GM13977 (cell line): ENCODE measurements around the gene ERN1.

Source experiments
- DNase-seq: peaks from one replicate; pipeline ENCODE4 v3.0.0; 2012; ENCODE audit warnings: low spot score
- in situ Hi-C: fragments of 300-500 bp; cut with MboI; formaldehyde crosslinking; loops from one replicate; pipeline ENCODE4 v1.12.0; 2022; ENCODE audit warnings: low sequenced_read_pairs, low pct_unique_long_range_greater_than_20kb, mixed read lengths, inconsistent platforms; ENCODE audit not compliant: unreplicated experiment
- TF ChIP-seq, protein P1 (sequence below): IDR thresholded peaks from 2 replicates; pipeline ENCODE4 v1.5.1; 2012; ENCODE audit warnings: mild to moderate bottlenecking, control low read depth; ENCODE audit not compliant: insufficient read depth; ENCODE audit errors: extremely low read depth, missing control alignments

ERN1 gene

DNA sequence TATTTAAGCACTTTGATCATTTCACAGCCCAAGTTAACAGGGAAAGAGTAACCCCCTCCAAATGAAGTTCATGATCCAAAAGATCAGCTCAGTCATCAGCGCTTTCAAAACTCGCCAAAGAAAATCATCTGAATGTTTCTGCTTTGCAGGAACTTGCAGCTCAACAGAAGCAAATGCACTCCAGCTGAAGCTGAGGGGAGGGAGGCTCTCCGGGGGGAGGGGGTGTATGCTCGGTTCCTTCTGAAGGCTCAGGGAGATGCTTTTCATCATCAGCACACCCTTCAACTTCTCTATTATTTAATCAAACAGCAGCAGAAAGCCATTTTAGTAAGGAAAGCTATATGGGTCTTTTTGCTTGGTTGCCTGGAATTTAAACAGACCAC lies 24.4 kb upstream of the ERN1 start:
- DNase-seq: no peak
- TF ChIP-seq, protein P1, sequence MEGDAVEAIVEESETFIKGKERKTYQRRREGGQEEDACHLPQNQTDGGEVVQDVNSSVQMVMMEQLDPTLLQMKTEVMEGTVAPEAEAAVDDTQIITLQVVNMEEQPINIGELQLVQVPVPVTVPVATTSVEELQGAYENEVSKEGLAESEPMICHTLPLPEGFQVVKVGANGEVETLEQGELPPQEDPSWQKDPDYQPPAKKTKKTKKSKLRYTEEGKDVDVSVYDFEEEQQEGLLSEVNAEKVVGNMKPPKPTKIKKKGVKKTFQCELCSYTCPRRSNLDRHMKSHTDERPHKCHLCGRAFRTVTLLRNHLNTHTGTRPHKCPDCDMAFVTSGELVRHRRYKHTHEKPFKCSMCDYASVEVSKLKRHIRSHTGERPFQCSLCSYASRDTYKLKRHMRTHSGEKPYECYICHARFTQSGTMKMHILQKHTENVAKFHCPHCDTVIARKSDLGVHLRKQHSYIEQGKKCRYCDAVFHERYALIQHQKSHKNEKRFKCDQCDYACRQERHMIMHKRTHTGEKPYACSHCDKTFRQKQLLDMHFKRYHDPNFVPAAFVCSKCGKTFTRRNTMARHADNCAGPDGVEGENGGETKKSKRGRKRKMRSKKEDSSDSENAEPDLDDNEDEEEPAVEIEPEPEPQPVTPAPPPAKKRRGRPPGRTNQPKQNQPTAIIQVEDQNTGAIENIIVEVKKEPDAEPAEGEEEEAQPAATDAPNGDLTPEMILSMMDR: no peak
- in situ Hi-C loops: loop anchor here (10.0 kb wide), 1 partner anchor 130 kb away; no protein-coding TSS in a partner anchor

DNA sequence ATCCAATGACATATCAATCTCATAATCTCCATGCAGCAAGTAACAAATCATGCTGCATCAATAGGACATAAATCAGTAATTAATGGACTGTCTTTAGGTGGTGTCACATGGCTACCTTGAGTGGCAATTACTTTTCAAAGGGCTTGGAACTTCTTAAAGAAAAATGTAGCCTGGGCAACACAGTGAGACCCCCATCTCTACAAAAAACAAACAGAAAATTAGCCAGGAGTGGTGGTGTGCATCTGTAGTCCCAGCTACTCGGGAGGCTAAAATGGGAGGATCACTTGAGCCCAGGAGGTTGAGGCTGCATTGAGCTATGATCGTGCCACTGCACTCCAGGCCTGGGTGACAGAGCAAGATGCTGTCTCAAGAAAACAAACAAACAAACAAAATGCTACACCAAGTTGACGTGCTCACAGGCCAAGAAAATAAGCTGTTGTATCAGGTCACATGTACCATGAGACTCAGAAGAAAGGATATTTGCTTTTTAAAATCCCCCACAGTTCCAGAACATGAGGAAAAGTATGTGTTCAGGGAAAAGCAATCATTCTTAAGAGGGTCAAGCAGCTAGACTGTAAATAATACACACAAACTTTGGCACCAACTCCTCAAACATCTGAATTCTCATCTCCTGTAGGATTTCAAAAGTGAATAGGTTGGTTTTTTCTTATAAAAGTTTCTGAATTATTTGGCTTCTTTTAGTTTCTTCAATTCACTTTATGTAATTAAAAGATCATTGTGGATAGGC lies 23.8 kb upstream of the ERN1 start:
- TF ChIP-seq, protein P1: no peak
- in situ Hi-C loops: loop anchor here (10.0 kb wide), 1 partner anchor 131 kb away; no protein-coding TSS in a partner anchor
- no peak for DNase-seq

DNA sequence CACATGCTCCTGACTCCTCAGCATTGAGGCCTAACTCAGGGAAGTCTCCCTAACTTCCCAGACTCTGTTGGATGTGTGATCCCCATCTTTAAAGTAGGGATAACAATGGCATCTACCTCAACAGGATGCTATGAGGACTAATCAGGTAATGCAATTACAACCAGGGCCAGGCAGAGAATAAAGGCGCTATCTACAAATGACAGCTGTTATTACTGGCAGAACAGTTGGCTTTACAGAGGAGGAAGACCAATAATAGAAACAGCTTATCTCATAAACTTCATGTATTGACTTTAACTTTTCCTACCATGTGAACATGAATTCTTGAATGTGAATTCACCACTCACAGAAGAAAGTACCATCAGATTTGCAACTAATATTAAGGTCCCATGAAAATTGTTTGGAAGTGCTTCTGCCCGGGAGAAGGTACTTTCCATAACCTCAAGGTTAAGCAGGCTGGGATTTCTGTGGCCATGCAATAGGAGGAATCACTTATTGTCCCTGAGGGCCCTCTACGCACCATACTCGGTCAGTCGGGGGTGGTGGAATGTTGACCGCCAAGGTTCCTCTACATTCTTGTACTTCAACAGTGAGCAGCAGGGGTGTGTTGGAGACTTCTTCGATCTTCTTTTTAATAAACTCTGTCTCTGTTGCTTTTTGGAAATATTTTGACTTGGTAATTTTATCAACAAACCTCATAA lies 22.6 kb upstream of the ERN1 start:
- in situ Hi-C loops: loop anchor here (10.0 kb wide), 1 partner anchor 132 kb away; no protein-coding TSS in a partner anchor
- TF ChIP-seq, protein P1: no peak
- no peak for DNase-seq

DNA sequence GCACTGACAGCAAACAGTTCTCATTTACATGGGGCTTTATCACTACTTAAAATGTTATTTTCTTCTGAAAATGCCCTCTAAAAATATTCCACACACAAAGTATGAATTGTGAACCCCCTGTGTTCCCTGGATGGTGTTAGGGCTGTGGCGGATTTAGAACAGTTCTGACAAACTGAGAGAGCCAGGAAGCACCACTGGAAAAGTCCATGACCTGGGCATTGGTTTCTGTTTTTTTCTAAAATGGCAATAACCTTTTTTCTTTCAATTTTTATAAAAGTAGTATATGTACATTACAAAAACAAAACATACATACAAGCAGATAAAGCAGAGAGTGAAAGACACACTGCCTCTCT lies 21.0 kb upstream of the ERN1 start:
- TF ChIP-seq, protein P1: no peak
- in situ Hi-C loops: loop anchor here (10.0 kb wide), 1 partner anchor 134 kb away; no protein-coding TSS in a partner anchor
- no peak for DNase-seq

DNA sequence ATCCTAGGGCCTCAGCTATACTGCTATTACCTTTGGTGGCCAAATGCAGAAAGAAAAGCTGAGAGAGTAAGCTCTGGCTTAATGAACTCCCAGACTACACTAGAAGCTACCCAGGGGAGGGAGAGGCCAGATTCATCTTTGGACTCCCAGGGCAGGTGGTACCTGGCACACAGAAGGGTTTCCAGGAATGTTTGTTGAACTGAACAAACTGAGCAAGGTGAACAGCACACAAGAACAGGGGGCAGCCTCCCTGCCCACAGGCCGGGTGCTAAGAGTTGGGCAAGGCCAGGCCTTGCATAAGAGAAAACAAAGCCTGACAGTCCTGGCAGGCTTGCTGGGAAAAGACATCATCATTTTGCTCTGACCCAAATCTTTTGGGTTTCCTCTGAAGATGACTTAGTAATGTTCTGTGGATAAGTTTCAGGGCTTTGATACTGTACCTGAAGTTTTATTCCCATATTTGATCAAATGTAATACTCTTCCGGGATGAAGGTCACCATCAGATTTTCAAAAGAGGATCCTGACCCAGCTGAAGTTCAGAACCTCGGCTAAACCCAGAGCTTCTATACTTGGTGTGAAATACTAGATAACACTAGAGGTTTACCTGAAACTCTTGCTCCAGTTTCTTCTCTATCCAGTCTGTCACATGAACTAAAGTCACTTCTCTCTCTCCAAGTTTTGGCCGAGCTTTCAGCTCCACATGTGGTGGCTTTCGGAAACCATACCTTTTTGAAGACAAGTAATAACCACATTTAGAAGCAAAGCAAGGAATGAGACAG lies 20.5 kb upstream of the ERN1 start:
- TF ChIP-seq, protein P1: no peak
- in situ Hi-C loops: loop anchor here (10.0 kb wide), 1 partner anchor 134 kb away; no protein-coding TSS in a partner anchor
- no peak for DNase-seq

DNA sequence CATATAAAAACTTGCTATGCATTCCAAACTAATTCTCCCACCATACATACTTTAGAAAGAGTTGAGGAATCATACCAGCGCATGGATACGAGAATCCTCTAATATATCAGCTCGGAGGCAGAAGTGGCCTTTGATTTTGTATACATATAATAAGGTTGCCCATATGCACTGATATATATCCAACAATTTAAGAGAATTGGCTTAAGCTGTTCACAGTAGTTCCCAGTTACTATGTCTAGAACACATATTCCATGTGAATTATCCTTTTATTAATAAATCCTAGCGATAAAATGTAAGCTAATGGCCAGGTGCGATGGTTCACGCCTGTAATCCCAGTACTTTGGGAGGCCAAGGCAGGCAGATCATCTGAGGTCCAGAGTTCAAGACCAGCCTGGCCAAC lies 19.3 kb upstream of the ERN1 start:
- TF ChIP-seq, protein P1: no peak
- no peak for DNase-seq
- in situ Hi-C loops: no loop called here
